Gastrocnemius medialis (tissue), 4 donors: Measurements from ENCODE around the gene LHX5.

Experiments used
- CTCF ChIP-seq, 5 experiments: fragments of 450-650 bp in 3 of 5; fragments of 200-600 bp in 2 of 5; sonication (generic) in 2 of 5; IDR thresholded peaks in 4 of 5; conservative IDR thresholded peaks in 1 of 5; 1 replicate in 4 of 5; 2 replicates in 1 of 5; pipeline ENCODE4 v1.5.1; 2016 to 2019; ENCODE audit warnings: antibody characterized with exemption in 5 of 5, mild to moderate bottlenecking in 3 of 5, moderate library complexity in 3 of 5
- POLR2A ChIP-seq, 2 donors: fragments of 450-650 bp; IDR thresholded peaks; one replicate each; pipeline ENCODE4 v1.6.1; 2017; ENCODE audit warnings: antibody characterized with exemption in 2 of 2, mild to moderate bottlenecking in 2 of 2, moderate library complexity in 2 of 2

GRCh38 chr12:113413488-113413939, 58.2 kb downstream of the LHX5 start:
- no peak for TF ChIP-seq CTCF (IDR thresholded peaks at IDR 0.05 in 4 of 5, conservative IDR thresholded peaks at IDR 0.05 in 1 of 5)
- TF ChIP-seq POLR2A (IDR thresholded peaks at IDR 0.05): no peak
